ENCODE results near the gene WWC1. TPM values are rescaled to one million over a fixed set of nuclear protein-coding genes. Genes with fewer than 3 reads are reported as not detected.

Gene WWC1
- total RNA-seq, 1 donor from 2014 or later, result 13.7 TPM

GRCh38 chr5:168438349-168438748 lies 146.9 kb downstream of the WWC1 start:
- H3K27ac Mint-ChIP-seq (ENCODE audit: unreplicated experiment), result peak overlapping the region; percentile 35
- peaks cover 6% of the 10 kb centered on the region for H3K36me3 Mint-ChIP-seq (ENCODE audit: low read depth)
- TF ChIP-seq, protein P1, sequence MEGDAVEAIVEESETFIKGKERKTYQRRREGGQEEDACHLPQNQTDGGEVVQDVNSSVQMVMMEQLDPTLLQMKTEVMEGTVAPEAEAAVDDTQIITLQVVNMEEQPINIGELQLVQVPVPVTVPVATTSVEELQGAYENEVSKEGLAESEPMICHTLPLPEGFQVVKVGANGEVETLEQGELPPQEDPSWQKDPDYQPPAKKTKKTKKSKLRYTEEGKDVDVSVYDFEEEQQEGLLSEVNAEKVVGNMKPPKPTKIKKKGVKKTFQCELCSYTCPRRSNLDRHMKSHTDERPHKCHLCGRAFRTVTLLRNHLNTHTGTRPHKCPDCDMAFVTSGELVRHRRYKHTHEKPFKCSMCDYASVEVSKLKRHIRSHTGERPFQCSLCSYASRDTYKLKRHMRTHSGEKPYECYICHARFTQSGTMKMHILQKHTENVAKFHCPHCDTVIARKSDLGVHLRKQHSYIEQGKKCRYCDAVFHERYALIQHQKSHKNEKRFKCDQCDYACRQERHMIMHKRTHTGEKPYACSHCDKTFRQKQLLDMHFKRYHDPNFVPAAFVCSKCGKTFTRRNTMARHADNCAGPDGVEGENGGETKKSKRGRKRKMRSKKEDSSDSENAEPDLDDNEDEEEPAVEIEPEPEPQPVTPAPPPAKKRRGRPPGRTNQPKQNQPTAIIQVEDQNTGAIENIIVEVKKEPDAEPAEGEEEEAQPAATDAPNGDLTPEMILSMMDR (conservative IDR thresholded peaks at IDR 0.05), result no peak
- no peak for DNase-seq (ENCODE audit: low read depth, low spot score)
- peaks cover 25% of the 10 kb centered on the region for H3K4me1 Mint-ChIP-seq
- no peak overlapping the region for H3K4me3 Mint-ChIP-seq
- H3K27me3 Mint-ChIP-seq (ENCODE audit: low read depth), result no peaks in the 10 kb centered on the region
- no peaks in the 10 kb centered on the region for H3K9me3 Mint-ChIP-seq

DNA sequence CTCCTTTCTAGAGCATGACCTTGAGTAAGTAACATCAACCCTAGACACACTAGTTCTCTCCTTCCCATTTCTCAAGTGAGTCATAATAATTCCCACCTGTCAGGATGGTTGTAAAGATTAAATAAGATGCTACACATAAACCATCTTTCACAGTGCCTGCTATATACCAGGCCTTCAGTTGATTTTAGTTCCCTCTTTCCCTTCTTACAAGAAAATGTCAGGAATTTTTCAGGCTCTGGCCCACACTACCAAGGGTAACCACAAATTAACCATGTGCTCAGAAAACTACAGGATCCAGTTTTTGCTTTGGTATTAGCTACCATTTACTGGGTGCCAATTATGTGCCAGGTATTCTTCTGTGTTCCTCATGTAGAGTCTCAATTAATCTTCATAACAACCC lies 152.1 kb downstream of the WWC1 start:
- no peak for DNase-seq (ENCODE audit: low read depth, low spot score)
- no peak overlapping the region for H3K27ac Mint-ChIP-seq (ENCODE audit: unreplicated experiment)
- no peaks in the 10 kb centered on the region for H3K9me3 Mint-ChIP-seq
- TF ChIP-seq, protein P1 (conservative IDR thresholded peaks at IDR 0.05), result no peak
- H3K4me1 Mint-ChIP-seq, result peaks cover 24% of the 10 kb centered on the region
- no peaks in the 10 kb centered on the region for H3K27me3 Mint-ChIP-seq (ENCODE audit: low read depth)
- H3K4me3 Mint-ChIP-seq, result no peak overlapping the region
- H3K36me3 Mint-ChIP-seq (ENCODE audit: low read depth), result peaks cover 6% of the 10 kb centered on the region

DNA sequence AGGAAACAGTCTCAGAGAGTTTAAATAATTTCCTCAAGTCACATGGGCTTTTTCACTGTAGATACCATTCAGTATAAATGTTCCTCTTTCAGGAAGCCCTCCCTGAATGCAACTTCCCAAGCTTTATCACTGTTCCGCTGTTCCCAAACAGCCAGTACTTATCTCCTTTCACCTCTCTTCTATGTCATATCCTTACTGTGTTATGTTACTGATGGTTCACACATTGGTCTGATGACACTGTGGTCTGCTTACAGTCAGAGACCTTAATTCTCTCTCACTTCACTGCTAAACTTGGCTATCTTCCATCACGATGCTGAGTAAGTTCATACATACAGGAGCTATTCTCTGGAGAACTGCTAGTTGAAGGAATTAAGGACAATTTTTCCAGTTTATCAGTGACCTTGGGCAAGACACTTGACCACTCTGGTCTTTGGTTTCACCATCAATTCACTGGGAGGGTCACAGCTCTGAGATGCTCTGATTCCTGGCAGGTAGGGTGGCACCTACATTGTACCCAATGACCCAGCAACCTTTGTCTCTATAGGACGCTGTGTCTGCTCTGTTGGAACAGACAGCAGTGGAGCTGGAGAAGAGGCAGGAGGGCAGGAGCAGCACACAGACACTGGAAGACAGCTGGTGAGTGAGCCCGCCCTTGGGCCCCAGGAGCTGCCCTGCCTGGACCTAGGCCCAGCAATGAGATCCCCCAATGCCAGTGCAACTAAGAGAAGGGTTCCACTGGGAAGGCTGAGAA lies 152.7 kb downstream of the WWC1 start:
- TF ChIP-seq, protein P1 (conservative IDR thresholded peaks at IDR 0.05), result no peak
- Mint-ChIP-seq H3K27ac (ENCODE audit: unreplicated experiment) (no peak overlapping the region), H3K4me3 (no peak overlapping the region), H3K9me3 (no peaks in the 10 kb centered on the region), H3K36me3 (ENCODE audit: low read depth) (peaks cover 6% of the 10 kb centered on the region), H3K27me3 (ENCODE audit: low read depth) (no peaks in the 10 kb centered on the region), H3K4me1 (peaks cover 28% of the 10 kb centered on the region)
- DNase-seq (ENCODE audit: low read depth, low spot score), result no peak

DNA sequence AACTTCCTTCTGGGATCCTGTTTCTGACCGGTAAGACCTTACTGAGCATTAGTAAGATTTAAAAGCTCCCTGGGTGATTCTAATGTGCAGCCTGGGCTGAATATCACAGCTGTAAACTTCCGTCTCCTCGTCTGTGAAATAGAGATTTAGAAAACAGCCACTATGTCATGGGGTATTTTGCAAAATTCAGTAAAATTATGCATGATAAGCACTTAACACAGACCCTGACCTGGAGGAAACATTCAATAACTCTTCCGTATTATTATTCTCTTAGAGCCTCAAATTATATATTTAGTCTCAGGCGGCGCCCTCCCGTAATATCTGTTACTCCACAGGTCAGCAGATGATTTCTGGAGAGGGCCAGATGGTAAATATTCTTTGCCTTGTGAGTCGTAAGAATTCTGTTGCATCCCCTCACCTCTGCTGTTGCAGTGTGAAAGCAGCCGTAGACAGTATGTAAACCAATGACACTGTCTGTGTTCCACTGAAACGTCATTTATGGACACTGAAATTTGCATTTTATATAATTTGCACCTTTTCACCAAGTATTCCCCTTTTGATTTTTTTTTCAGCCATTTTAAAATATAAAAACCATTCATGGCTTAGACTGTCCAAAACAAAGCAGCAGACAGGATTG lies 155.7 kb downstream of the WWC1 start:
- Mint-ChIP-seq H3K27me3 (ENCODE audit: low read depth) (no peaks in the 10 kb centered on the region), H3K9me3 (no peaks in the 10 kb centered on the region), H3K4me1 (peaks cover 29% of the 10 kb centered on the region), H3K4me3 (peak overlapping the region; percentile 52), H3K27ac (ENCODE audit: unreplicated experiment) (peak overlapping the region; percentile 99), H3K36me3 (ENCODE audit: low read depth) (peaks cover 6% of the 10 kb centered on the region)
- DNase-seq (ENCODE audit: low read depth, low spot score), result no peak
- TF ChIP-seq, protein P1 (conservative IDR thresholded peaks at IDR 0.05), result no peak

- Mint-ChIP-seq H3K27me3 (ENCODE audit: low read depth) (no peaks in the 10 kb centered on the region), H3K36me3 (ENCODE audit: low read depth) (peaks cover 6% of the 10 kb centered on the region), H3K9me3 (no peaks in the 10 kb centered on the region), H3K4me1 (peaks cover 29% of the 10 kb centered on the region), H3K4me3 (peak overlapping the region; percentile 52), H3K27ac (ENCODE audit: unreplicated experiment) (peak overlapping the region; percentile 99)
- TF ChIP-seq, protein P1 (conservative IDR thresholded peaks at IDR 0.05), result no peak
- peak; percentile 33 for DNase-seq (ENCODE audit: low read depth, low spot score)
Measured at GRCh38 chr5:168447808-168448207, 156.4 kb downstream of the WWC1 start.

Data from neural crest cell (in vitro differentiated cells).